Mesendoderm (in vitro differentiated cells): ENCODE results near the gene SLFN14.
"Not testable (repeated sequence)": the region's sequence is repeated elsewhere in the genome, so short reads cannot be mapped to it uniquely, and the experiment has no call there.

Experiments
- DNase-seq: peaks from one replicate; pipeline ENCODE4 v3.0.0; 2013
- H2AK5ac ChIP-seq: 2 replicates; pipeline ENCODE4 v1.6.1; 2013; ENCODE audit warnings: low read length, inconsistent platforms
- H2BK120ac ChIP-seq: 2 replicates; pipeline ENCODE4 v1.6.1; 2013; ENCODE audit warnings: low read depth, mild to moderate bottlenecking, low read length, moderate library complexity, mixed read lengths
- H2BK15ac ChIP-seq: replicated peaks from 2 replicates; pipeline ENCODE4 v1.6.1; 2013; ENCODE audit warnings: low read depth, mild to moderate bottlenecking, moderate library complexity
- H2BK5ac ChIP-seq: 2 replicates; pipeline ENCODE4 v1.6.1; 2013; ENCODE audit warnings: low read length, inconsistent platforms
- H3K18ac ChIP-seq: 2 replicates; pipeline ENCODE4 v1.6.1; 2013; ENCODE audit warnings: mild to moderate bottlenecking, low read length, mixed read lengths
- H3K23ac ChIP-seq: one replicate; pipeline ENCODE4 v1.6.1; 2013; ENCODE audit warnings: low read length
- H3K27ac ChIP-seq: 2 replicates; pipeline ENCODE4 v1.5.1; 2013; ENCODE audit warnings: low read depth, mild to moderate bottlenecking, inconsistent platforms, low read length, moderate library complexity
- H3K27me3 ChIP-seq: 2 replicates; pipeline ENCODE4 v1.6.1; 2013; ENCODE audit warnings: low read length, control low read depth, mild to moderate bottlenecking, inconsistent platforms; ENCODE audit not compliant: insufficient read depth, poor library complexity
- H3K36me3 ChIP-seq: 2 replicates; pipeline ENCODE4 v1.6.1; 2013; ENCODE audit warnings: low read length, inconsistent platforms; ENCODE audit not compliant: control insufficient read depth, insufficient read depth
- H3K4ac ChIP-seq: one replicate; pipeline ENCODE4 v1.6.1; 2013; ENCODE audit warnings: low read depth, mild to moderate bottlenecking, low read length, moderate library complexity
- H3K4me1 ChIP-seq: 2 replicates; pipeline ENCODE4 v1.6.1; 2013; ENCODE audit warnings: low read depth, low read length, inconsistent platforms; ENCODE audit not compliant: control insufficient read depth
- H3K4me2 ChIP-seq: 2 replicates; pipeline ENCODE4 v1.6.1; 2013; ENCODE audit warnings: low read length
- H3K4me3 ChIP-seq: 2 replicates; pipeline ENCODE4 v1.5.1; 2013; ENCODE audit warnings: mild to moderate bottlenecking, low read length
- H3K56ac ChIP-seq: one replicate; pipeline ENCODE4 v1.6.1; 2013; ENCODE audit warnings: low read length
- H3K79me1 ChIP-seq: 2 replicates; pipeline ENCODE4 v1.6.1; 2013; ENCODE audit warnings: low read length, inconsistent platforms
- H3K79me2 ChIP-seq: 2 replicates; pipeline ENCODE4 v1.6.1; 2013; ENCODE audit warnings: mild to moderate bottlenecking, low read length; ENCODE audit not compliant: control insufficient read depth, insufficient read depth
- H3K9ac ChIP-seq: 2 replicates; pipeline ENCODE4 v1.6.1; 2013; ENCODE audit warnings: low read length, inconsistent platforms
- H4K5ac ChIP-seq: one replicate; pipeline ENCODE4 v1.6.1; 2013; ENCODE audit warnings: low read length
- H4K8ac ChIP-seq: one replicate; pipeline ENCODE4 v1.6.1; 2013; ENCODE audit warnings: low read depth, mild to moderate bottlenecking, control low read depth, low read length, moderate library complexity
- WGBS: extraction: QIAGEN DNeasy Blood & Tissue Kit; methylation state at CpG from one replicate; pipeline ENCODE4 v1.1.7; 2013; ENCODE audit warnings: low lambda C conversion rate, missing lambda C conversion rate; ENCODE audit not compliant: insufficient coverage; ENCODE audit errors: extremely low coverage; 5-methylcytosine and 5-hydroxymethylcytosine counted together

SLFN14 gene

GRCh38 chr17:35537601-35538141 lies 22.9 kb downstream of the SLFN14 start, which contains the start of gene SLFN12L:
SLFN12L (minus strand) TSS chr17:35537678; CDS start chr17:35522364, 15,314 bp downstream.
- H3K4me3 ChIP-seq: no peak within 1 kb of the TSS
- DNase-seq: no peak
- no CpG with 5 or more reads among the region's 2 CpGs for WGBS
- no peak within 1 kb of the TSS for H2BK5ac ChIP-seq
- no peak within 1 kb of the TSS for H2BK15ac ChIP-seq
- no peak within 1 kb of the TSS for H2AK5ac ChIP-seq
- H3K9ac ChIP-seq: no peak within 1 kb of the TSS
- no peak within 1 kb of the TSS for H4K8ac ChIP-seq
- H3K56ac ChIP-seq: no peak within 1 kb of the TSS
- H4K5ac ChIP-seq: no peak within 1 kb of the TSS
- H3K18ac ChIP-seq: no peak within 1 kb of the TSS
- H3K23ac ChIP-seq: no peak within 1 kb of the TSS
- H3K27ac ChIP-seq: no peak within 1 kb of the TSS
- no peak within 1 kb of the TSS for H3K4ac ChIP-seq
- no peaks in the 10 kb centered on the region for H3K79me2 ChIP-seq
- no peaks in the 10 kb centered on the region for H3K36me3 ChIP-seq
- no peaks in the 10 kb centered on the region for H3K79me1 ChIP-seq
- no peak within 1 kb of the TSS for H2BK120ac ChIP-seq
- H3K4me1 ChIP-seq: no peaks in the 10 kb centered on the region
- no peaks in the 10 kb centered on the region for H3K27me3 ChIP-seq
- no peak within 1 kb of the TSS for H3K4me2 ChIP-seq

- H3K4me3 ChIP-seq: no peak overlapping the region
- H3K4me1 ChIP-seq: no peaks in the 10 kb centered on the region
- no peak overlapping the region for H3K4me2 ChIP-seq
- no peak overlapping the region for H3K18ac ChIP-seq
- no peak overlapping the region for H2BK120ac ChIP-seq
- H4K8ac ChIP-seq: no peak overlapping the region
- no peak overlapping the region for H3K27ac ChIP-seq
- H2AK5ac ChIP-seq: no peak overlapping the region
- no peaks in the 10 kb centered on the region for H3K79me1 ChIP-seq
- H3K36me3 ChIP-seq: no peaks in the 10 kb centered on the region
- no peak overlapping the region for H2BK15ac ChIP-seq
- no peak for DNase-seq
- H3K56ac ChIP-seq: no peak overlapping the region
- no peaks in the 10 kb centered on the region for H3K27me3 ChIP-seq
- no peak overlapping the region for H3K4ac ChIP-seq
- H2BK5ac ChIP-seq: no peak overlapping the region
- no CpG with 5 or more reads among the region's 13 CpGs for WGBS
- no peak overlapping the region for H3K23ac ChIP-seq
- no peak overlapping the region for H3K9ac ChIP-seq
- H3K79me2 ChIP-seq: no peaks in the 10 kb centered on the region
- no peak overlapping the region for H4K5ac ChIP-seq
These were observed 23.9 kb downstream of the SLFN14 start for GRCh38 chr17:35536664-35537171.

GRCh38 chr17:35535406-35535805 lies 25.2 kb downstream of the SLFN14 start:
- not testable (repeated sequence) for H3K4me1 ChIP-seq, H3K56ac ChIP-seq, H3K27me3 ChIP-seq, H3K18ac ChIP-seq, H3K4me2 ChIP-seq, H4K8ac ChIP-seq, H3K9ac ChIP-seq, H3K79me1 ChIP-seq, H2BK5ac ChIP-seq, H2BK15ac ChIP-seq, H3K27ac ChIP-seq, H3K4me3 ChIP-seq, H3K4ac ChIP-seq, DNase-seq, H2AK5ac ChIP-seq, H3K79me2 ChIP-seq, H3K23ac ChIP-seq, H3K36me3 ChIP-seq, H4K5ac ChIP-seq, H2BK120ac ChIP-seq
- no CpG with 5 or more reads among the region's 9 CpGs for WGBS

- Histone ChIP-seq H3K23ac (no peak overlapping the region), H3K79me2 (no peaks in the 10 kb centered on the region), H3K4me3 (no peak overlapping the region), H2AK5ac (no peak overlapping the region), H3K4ac (no peak overlapping the region), H2BK5ac (no peak overlapping the region), H2BK15ac (no peak overlapping the region), H3K18ac (no peak overlapping the region), H3K9ac (no peak overlapping the region), H3K27ac (no peak overlapping the region), H4K8ac (no peak overlapping the region), H3K79me1 (no peaks in the 10 kb centered on the region), H3K4me2 (no peak overlapping the region), H3K36me3 (no peaks in the 10 kb centered on the region), H2BK120ac (no peak overlapping the region), H3K56ac (no peak overlapping the region), H3K4me1 (no peaks in the 10 kb centered on the region), H4K5ac (no peak overlapping the region), H3K27me3 (no peaks in the 10 kb centered on the region)
- DNase-seq: no peak
- WGBS: no CpG with 5 or more reads among the region's 3 CpGs
These were observed 26.0 kb downstream of the SLFN14 start for GRCh38 chr17:35534576-35535093.

GRCh38 chr17:35531160-35531559 lies 29.5 kb downstream of the SLFN14 start:
- Histone ChIP-seq H3K79me1 (no peaks in the 10 kb centered on the region), H3K4me1 (no peaks in the 10 kb centered on the region), H3K4ac (no peak overlapping the region), H3K79me2 (no peaks in the 10 kb centered on the region), H2BK120ac (no peak overlapping the region), H3K36me3 (no peaks in the 10 kb centered on the region), H2AK5ac (no peak overlapping the region), H4K5ac (no peak overlapping the region), H3K9ac (no peak overlapping the region), H2BK15ac (no peak overlapping the region), H3K18ac (no peak overlapping the region), H3K23ac (no peak overlapping the region), H3K27ac (no peak overlapping the region), H4K8ac (no peak overlapping the region), H3K56ac (no peak overlapping the region), H3K27me3 (no peaks in the 10 kb centered on the region), H3K4me3 (no peak overlapping the region), H3K4me2 (no peak overlapping the region), H2BK5ac (no peak overlapping the region)
- no CpG with 5 or more reads among the region's 1 CpG for WGBS
- no peak for DNase-seq

GRCh38 chr17:35529866-35530265 lies 30.8 kb downstream of the SLFN14 start:
- Histone ChIP-seq H3K4ac (no peak overlapping the region), H3K4me2 (no peak overlapping the region), H2BK120ac (no peak overlapping the region), H2BK5ac (no peak overlapping the region), H3K27me3 (no peaks in the 10 kb centered on the region), H4K8ac (no peak overlapping the region), H3K18ac (no peak overlapping the region), H3K4me1 (no peaks in the 10 kb centered on the region), H2AK5ac (no peak overlapping the region), H4K5ac (no peak overlapping the region), H3K27ac (no peak overlapping the region), H3K79me1 (no peaks in the 10 kb centered on the region), H3K9ac (no peak overlapping the region), H2BK15ac (no peak overlapping the region), H3K56ac (no peak overlapping the region), H3K23ac (no peak overlapping the region), H3K79me2 (no peaks in the 10 kb centered on the region), H3K4me3 (no peak overlapping the region), H3K36me3 (no peaks in the 10 kb centered on the region)
- DNase-seq: no peak
- 100% methylated on average over 2 of the region's 8 CpGs for WGBS
